NCI-H526 treated with DMSO at 0.1 percent for 48 hours (cell line): ENCODE data around the gene IRX2.

Source experiments
- DNase-seq: peaks from one replicate; lab custom pipeline; 2025; lab: John Stamatoyannopoulos, UW

IRX2 gene

GRCh38 chr5:2755681-2756171 is 4.2 kb upstream of the IRX2 start:
- DNase-seq = no peak

- peak; percentile 8 for DNase-seq
Measured at GRCh38 chr5:2755076-2755680, 3.7 kb upstream of the IRX2 start.

GRCh38 chr5:2754581-2755075 is 3.2 kb upstream of the IRX2 start:
- DNase-seq = no peak

GRCh38 chr5:2753452-2754420 is 2.3 kb upstream of the IRX2 start:
- DNase-seq = peak; percentile 56

- DNase-seq = peak; percentile 35
Measured at GRCh38 chr5:2752821-2753439, 1.5 kb upstream of the IRX2 start.

- DNase-seq = no peak
Measured at GRCh38 chr5:2752059-2752820, 763 bp upstream of the IRX2 start.

- DNase-seq = peak; percentile 27
Measured at GRCh38 chr5:2750758-2751464, 566 bp downstream of the IRX2 start.

GRCh38 chr5:2750026-2750757 is 1.3 kb downstream of the IRX2 start:
- DNase-seq = no peak

- no peak for DNase-seq
Measured at GRCh38 chr5:2749514-2750025, 1.9 kb downstream of the IRX2 start.

GRCh38 chr5:2748861-2749513 is 2.5 kb downstream of the IRX2 start:
- no peak for DNase-seq

- no peak for DNase-seq
Measured at GRCh38 chr5:2748179-2748860, 3.2 kb downstream of the IRX2 start.

GRCh38 chr5:2747363-2748162 is 3.9 kb downstream of the IRX2 start:
- DNase-seq = no peak

- DNase-seq = no peak
Measured at GRCh38 chr5:2746561-2747032, 4.9 kb downstream of the IRX2 start.

GRCh38 chr5:2744485-2744884 is 7.0 kb downstream of the IRX2 start:
- DNase-seq = no peak

GRCh38 chr5:2742921-2743679 is 8.4 kb downstream of the IRX2 start:
- peak; percentile 60 for DNase-seq

- DNase-seq = no peak
Measured at GRCh38 chr5:2741956-2742355, 9.5 kb downstream of the IRX2 start.

GRCh38 chr5:2740876-2741555 is 10.5 kb downstream of the IRX2 start:
- DNase-seq = no peak
